ENCODE data around the gene MYLK. TPM values are rescaled to one million over a fixed set of nuclear protein-coding genes. Genes with fewer than 3 reads are reported as not detected.
A peak's percentile ranks its signal among the peaks of the same experiment; 100 is the strongest.
"Not testable (repeated sequence)": the region's sequence is repeated elsewhere in the genome, so short reads cannot be mapped to it uniquely, and the experiment has no call there.

Gene MYLK
- total RNA-seq, 1 donor: 807 TPM

GRCh38 chr3:123702720-123703119 is 181.4 kb downstream of the MYLK start:
- no peak for DNase-seq (ENCODE audit: low read depth)

DNA sequence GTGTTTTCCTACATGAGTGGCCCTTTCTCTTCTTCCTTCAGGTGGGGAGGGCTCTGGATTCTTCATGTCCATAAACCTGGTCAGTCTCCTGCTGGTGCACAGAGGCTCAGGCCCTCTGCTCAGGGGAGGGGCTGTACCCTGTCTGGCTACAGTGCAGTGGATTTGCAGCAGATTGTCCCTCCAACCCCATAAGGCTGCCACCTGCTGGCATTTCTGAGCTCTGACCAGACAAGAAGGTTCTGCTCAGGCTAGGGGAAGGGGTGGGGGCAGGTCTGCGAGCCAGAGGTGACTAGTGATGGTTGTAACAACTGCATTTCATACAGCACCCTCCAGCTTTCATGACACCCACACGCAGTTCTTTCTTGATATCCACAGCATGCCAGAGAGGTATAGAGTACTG is 182.1 kb downstream of the MYLK start:
- H3K4me3 ChIP-seq (ENCODE audit: low read depth, low read length): not testable (repeated sequence)
- peak; percentile 78 for DNase-seq (ENCODE audit: low read depth)

More at GRCh38 chr3:123702720-123703119, 181.4 kb downstream of the MYLK start:
- H3K4me3 ChIP-seq (ENCODE audit: low read depth, low read length): no peak overlapping the region
- TF ChIP-seq, protein P1, sequence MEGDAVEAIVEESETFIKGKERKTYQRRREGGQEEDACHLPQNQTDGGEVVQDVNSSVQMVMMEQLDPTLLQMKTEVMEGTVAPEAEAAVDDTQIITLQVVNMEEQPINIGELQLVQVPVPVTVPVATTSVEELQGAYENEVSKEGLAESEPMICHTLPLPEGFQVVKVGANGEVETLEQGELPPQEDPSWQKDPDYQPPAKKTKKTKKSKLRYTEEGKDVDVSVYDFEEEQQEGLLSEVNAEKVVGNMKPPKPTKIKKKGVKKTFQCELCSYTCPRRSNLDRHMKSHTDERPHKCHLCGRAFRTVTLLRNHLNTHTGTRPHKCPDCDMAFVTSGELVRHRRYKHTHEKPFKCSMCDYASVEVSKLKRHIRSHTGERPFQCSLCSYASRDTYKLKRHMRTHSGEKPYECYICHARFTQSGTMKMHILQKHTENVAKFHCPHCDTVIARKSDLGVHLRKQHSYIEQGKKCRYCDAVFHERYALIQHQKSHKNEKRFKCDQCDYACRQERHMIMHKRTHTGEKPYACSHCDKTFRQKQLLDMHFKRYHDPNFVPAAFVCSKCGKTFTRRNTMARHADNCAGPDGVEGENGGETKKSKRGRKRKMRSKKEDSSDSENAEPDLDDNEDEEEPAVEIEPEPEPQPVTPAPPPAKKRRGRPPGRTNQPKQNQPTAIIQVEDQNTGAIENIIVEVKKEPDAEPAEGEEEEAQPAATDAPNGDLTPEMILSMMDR (IDR thresholded peaks at IDR 0.05; ENCODE audit: insufficient read depth, low read depth, low read length): no peak

DNA sequence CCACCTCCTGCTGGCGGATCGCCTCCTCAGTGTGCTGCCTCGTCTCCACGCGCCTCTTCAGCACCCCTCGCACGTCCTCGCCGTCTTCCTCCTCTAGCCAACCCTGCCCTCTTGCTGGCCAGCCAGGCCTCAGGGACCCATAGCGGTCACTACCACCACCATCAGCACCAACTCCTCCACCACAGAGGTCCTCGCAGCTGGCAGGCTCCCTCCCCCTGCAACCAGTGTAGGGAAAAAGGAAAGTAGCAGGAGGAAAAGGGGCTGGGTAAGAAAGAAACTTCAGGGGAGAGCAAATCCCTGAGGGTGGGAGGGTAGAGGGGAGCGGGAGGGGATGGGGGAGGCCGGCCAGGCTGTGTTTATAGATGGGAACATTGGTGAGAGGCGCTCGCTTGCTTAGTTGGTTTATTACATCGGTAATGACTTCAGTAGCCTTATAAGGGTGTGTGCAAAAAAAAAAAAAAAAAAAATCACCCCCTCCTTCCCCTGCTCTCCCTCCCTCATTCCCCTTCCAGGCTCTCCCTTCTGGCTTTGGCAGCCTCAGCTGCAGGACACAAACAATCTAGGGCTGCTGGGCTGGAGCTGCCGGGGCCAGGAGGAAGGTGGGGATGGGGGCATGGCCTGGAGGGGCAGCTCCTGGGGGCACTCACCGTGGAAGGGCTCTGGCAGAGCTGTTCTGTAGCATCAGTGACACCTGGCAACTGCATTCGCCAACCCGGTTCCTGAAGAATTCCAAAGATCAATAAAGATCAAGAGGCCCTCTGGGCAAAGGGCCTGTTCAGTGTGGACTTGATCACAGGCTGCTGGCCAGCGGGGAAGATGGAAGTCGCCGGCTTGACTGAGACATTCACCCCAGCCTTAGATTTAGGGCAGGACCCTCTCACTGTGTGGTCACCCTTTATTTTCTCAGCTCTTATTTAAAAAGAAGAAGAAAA is 183.1 kb downstream of the MYLK start:
- TF ChIP-seq, protein P1 (IDR thresholded peaks at IDR 0.05; ENCODE audit: insufficient read depth, low read depth, low read length): no peak
- DNase-seq (ENCODE audit: low read depth): peak; percentile 62
- peak overlapping the region; percentile 38 for H3K4me3 ChIP-seq (ENCODE audit: low read depth, low read length)

More for the DNA sequence above, 182.1 kb downstream of the MYLK start:
- TF ChIP-seq, protein P1 (IDR thresholded peaks at IDR 0.05; ENCODE audit: insufficient read depth, low read depth, low read length): peak; percentile 64

- no peak for DNase-seq (ENCODE audit: low read depth)
- TF ChIP-seq, protein P1 (IDR thresholded peaks at IDR 0.05; ENCODE audit: insufficient read depth, low read depth, low read length): no peak
- H3K4me3 ChIP-seq (ENCODE audit: low read depth, low read length): peak overlapping the region; percentile 38
Measured at GRCh38 chr3:123698813-123699212, 185.3 kb downstream of the MYLK start.

DNA sequence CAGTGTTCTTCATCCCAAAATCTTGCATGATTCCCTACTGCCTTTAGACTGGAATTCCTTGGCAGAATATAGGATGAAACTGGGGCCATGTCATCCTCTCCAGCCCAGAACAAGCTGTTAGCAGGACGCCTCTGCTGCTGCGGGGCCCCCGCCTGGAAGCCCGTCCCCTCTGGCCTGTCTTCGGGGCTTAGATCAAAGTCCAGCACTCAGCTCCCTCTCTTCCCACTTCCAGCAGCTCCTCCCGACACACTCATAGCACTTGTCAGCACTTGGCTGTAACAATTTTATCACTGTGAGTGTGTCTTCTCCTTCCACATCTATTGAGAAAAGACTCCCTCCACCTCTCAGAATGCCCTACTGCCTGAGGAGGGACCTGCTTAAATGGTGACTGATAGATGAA is 187.3 kb downstream of the MYLK start:
- TF ChIP-seq, protein P1 (IDR thresholded peaks at IDR 0.05; ENCODE audit: insufficient read depth, low read depth, low read length): no peak
- peak; percentile 18 for DNase-seq (ENCODE audit: low read depth)
- no peak overlapping the region for H3K4me3 ChIP-seq (ENCODE audit: low read depth, low read length)

GRCh38 chr3:123695731-123696640 is 188.1 kb downstream of the MYLK start:
- H3K4me3 ChIP-seq (ENCODE audit: low read depth, low read length): no peak overlapping the region

More at GRCh38 chr3:123695731-123696640, 188.1 kb downstream of the MYLK start:
- DNase-seq (ENCODE audit: low read depth): peak; percentile 59
- TF ChIP-seq, protein P1 (IDR thresholded peaks at IDR 0.05; ENCODE audit: insufficient read depth, low read depth, low read length): no peak
